GM11168 (cell line): Measurements from ENCODE around the gene PCNP.
"Not testable (repeated sequence)": the region's sequence is repeated elsewhere in the genome, so short reads cannot be mapped to it uniquely, and the experiment has no call there.

Experiments
- in situ Hi-C: fragments of 300-500 bp; cut with MboI; formaldehyde crosslinking; loops from one replicate; pipeline ENCODE4 v1.12.0; 2022; ENCODE audit warnings: low sequenced_read_pairs; ENCODE audit not compliant: unreplicated experiment

The PCNP gene, protein sequence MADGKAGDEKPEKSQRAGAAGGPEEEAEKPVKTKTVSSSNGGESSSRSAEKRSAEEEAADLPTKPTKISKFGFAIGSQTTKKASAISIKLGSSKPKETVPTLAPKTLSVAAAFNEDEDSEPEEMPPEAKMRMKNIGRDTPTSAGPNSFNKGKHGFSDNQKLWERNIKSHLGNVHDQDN

DNA sequence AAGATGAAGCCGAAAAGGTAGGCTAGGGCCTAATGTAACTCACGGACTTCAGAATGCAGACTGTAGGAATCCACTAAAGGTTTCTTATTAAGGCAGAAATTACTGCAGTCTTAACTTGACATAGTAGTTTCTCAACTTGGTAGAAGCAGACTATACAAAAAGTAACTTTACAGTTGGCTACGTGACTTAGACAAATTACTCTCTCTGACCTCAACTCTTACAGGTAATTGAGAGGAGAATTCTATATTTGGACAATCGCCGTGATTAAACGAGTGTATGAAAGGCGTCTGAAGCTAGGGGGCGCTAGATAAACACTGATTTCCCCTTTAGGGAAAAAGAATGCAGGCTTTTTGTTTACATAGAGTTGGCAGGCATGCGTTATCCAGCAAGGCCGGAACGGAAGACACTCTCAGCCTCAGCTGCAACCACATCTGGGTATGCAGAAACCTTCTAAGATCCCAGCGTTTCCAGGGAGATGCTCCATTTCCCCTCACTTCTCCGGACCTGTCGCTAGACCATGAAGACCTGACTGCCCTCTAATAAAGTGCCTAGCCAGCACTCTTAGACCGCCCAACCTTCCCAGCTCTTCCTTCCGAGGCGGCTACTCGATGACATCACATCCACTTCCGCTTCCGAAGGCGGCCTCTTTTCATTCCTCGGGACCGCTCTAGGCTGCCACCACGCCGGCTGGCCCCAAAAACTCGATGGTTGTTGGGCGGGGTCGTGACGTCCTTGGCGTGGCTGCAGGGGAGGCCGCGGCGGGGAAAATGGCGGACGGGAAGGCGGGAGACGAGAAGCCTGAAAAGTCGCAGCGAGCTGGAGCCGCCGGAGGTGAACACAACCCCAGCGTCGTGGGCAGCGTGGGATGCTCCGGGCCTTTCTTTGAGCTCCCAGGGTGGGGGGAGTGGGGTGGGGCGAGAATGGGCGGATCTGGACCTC, at the start of gene PCNP:
TSS of gene PCNP (plus strand) at position 732 of the 939 bp plus-strand sequence. CDS start at position 768, 36 bp downstream.
- in situ Hi-C loops, result no loop called here

DNA sequence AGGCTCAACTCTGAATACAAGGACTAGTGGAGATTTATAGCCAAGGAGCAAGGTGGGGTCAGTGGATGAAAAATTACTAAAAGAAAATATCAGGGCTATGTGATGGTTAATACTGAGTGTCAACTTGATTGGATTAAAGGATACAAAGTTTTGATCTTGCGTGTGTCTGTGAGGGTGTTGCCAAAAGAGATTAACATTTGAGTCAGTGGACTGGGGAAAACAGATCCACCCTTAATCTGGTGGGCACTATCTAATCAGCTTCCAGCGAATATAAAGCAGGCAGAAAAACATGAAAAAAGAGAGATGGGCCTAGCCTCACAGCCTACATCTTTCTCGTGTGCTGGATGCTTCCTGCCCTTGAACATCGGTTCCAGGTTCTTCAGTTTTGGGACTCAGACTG, 46.5 kb upstream of the PCNP start:
- in situ Hi-C loops, result no loop called here

DNA sequence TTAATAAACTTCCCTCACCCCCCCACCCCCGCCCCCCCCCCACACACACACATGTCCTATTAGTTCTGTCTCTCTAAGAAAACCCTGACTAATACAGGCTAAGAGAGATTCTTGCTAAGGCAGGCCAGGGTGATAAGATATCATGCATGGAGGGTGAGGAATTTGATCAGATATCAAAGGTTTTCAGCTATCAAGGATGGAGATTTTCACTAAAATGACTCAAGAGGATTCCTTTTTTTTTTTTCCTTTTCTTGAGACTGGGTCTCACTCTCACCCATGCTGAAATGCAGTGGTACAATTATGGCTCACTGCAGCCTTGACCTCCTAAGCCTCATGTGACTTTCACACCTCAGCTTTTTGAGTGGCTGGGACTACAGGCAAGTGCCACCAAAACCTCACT, 46.1 kb upstream of the PCNP start:
- in situ Hi-C loops, result no loop called here

DNA sequence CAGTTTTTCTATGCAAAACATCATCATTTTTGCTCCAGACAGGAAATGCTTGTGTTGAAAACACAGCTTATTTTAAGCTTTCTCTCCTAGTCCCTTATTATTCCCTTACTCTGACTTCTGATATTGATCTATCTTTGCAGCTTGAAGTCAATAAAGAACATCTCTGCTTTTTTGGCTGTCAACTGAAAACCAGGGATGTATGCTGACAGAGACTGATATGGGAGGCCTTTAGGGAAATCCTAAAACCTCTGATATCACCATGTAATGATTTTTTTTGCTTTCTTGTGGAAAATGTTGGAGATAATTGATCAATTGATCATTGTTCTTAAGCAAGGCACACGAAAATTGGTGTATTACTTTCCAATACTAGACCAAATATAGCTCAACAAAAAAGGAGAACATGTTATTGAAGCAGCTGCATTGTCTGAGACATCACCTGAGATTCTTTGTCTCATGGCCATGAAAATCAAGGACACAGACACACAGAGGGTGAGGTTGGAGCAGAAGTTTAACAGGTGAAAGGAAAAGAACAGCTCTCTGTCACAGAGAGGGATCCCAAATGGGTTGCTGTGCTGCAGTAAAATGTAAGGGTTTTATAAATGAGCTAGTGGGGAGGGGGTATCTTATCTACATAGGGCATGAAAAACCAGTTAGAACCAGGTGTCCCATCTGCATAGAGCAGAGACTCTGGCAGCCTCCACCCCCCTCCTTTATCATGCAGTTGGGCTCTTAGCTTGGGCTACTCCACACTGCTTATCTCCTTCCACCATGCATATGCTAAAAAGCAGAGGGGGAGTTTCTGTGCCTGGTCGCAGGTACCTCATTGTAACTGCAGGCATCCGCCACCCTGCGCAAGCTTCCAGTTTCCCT, 43.9 kb upstream of the PCNP start:
- in situ Hi-C loops, result no loop called here

DNA sequence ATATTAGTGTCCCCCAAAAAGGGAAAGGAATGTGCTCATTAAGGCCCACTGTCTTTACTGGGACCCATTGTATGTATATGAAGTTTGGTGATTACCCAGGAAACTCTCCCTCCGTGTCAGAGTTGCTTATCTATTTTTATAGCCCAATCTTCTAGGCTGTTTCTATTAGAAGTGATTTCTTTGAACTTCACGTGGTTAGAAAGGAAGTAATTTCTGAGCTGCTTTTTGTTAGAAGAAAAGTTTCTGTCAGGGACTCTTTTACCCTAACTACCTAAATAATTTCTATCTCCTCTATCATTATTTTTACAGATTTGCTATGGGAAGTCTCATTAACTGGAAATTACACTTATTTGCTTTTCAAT, 43.3 kb upstream of the PCNP start:
- in situ Hi-C loops, result no loop called here

DNA sequence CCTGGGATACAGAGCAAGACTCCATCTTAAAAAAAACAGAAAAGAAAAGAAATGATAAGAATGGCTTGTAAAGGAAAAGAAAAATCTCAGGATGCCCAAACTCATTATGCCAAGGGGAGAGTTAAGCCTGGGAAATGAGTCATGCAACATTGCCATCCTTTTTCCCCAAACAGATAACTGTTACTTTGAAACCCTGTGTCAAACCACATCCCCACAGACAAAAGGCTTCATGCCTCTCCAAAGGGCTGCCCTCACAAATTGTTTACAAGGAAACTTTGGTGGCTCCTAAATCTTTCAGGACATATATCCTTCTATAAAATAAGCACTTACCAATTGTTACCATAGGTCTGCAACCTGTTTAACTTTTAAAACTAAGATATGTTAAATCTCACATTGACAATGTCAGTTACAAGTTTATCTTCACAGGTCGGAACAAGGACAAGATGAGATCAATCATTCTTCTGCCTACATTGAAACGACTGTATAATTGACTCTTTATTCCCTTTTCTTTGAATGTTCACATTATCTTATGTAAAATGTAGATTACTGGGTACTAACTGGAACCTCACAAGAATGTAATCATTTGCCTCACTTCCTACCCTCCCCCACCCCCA, 42.4 kb upstream of the PCNP start:
- in situ Hi-C loops, result no loop called here

DNA sequence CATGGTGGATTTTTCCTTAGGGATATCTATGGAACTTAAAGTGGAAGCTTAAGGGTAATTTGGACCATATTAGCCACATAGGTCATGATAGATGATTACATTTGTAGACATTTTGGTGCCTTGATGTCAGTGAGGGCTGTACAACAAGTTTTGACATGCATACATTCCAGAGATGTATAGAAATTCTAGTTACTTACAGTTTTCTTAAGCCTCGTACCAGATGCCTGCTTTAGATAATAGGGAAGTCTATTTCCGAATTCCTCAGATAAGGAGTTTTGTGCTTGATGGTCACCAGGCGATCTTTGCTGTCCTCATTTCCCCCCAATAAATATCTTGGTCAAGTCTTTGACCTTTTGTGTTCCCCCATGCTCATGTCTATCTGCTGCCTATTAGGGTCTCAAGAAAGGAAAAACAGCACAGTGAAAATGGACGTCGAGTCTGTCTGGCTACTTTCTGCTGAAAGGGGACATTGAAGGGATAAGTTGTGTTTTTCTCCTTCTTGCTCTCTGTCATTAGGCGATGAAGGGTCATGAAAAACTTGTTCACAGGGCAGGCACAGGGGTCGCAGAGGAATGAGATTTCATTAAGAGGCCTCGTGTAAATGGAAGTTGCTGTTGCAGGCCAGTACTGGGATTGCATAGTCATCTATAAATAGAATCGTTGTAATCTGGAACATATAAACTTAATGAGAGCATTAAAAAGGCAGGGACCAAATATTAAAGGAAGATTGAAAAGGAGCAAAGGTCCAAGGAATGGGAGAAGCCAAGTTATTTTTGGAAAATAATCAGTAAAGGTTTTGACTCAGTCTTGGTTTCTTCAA, 41.0 kb upstream of the PCNP start:
- in situ Hi-C loops, result no loop called here

DNA sequence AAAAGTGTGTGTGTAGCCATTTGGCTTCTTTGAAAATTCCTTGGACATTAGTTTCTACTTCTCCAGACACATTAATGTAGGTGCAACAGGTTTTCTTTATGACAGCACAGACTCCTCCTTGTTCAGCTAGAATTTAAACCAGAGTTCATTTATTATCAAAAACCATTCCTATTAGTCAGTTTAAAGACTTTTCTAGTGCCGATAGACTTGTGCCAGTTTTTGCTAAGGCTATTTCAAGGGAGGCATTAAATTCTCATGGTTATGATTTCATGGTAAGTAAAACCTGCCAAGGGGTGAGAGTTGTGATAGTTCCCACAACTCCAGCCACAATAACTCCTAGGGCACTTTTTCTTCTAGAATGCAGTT, 40.4 kb upstream of the PCNP start:
- in situ Hi-C loops, result no loop called here

DNA sequence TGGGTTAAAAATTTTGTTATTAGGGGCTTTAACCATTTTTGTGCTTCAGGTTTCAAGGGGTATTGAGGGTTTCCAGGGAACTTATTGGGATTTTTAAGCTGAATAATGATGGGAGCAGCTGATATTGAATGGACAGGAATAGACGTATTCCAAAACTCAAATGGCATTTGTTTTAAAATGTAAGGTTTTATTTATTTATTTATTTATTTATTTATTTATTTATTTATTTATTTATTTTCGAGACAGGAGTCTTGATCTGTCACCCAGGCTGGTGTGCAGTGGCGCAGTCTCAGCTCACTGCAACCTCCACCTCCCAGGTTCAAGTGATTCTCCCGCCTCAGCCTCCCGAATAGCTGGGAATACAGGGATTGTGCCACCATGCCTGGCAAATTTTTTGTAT, 38.8 kb upstream of the PCNP start:
- in situ Hi-C loops, result no loop called here

DNA sequence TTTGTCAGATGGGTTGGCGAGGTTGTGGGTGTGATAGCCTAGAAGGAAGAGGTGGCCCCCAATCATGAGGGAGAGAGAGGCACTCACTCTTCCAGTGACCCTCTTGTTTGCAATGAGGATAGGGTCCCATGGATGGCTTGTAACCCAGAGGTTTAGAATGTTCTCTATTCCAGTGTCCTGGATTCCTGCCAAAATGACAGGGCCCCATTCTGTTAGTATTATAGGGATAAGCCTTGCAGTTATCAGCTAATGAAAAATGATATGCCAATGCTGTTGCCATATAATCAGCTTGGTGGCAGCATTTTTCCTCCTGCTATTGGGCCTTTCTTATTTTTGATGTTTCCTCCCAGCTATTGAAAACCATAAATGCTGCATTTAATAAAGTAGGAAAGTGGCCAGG, 37.7 kb upstream of the PCNP start:
- in situ Hi-C loops, result no loop called here

DNA sequence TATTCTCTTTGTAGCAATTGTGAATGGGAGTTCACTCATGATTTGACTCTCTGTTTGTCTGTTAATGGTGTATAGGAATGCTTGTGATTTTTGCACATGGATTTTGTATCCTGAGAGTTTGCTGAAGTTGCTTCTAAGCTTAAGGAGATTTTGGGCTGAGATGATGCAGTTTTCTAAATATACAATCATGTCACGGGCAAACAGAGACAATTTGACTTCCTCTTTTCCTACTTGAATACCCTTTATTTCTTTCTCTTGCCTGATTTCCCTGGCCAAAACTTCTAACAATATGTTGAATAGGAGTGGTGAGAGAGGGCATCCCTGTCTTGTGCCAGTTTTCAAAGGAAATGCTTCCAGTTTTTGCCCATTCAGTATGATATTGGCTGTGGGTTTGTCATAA, 37.0 kb upstream of the PCNP start:
- in situ Hi-C loops, result not testable (repeated sequence)

DNA sequence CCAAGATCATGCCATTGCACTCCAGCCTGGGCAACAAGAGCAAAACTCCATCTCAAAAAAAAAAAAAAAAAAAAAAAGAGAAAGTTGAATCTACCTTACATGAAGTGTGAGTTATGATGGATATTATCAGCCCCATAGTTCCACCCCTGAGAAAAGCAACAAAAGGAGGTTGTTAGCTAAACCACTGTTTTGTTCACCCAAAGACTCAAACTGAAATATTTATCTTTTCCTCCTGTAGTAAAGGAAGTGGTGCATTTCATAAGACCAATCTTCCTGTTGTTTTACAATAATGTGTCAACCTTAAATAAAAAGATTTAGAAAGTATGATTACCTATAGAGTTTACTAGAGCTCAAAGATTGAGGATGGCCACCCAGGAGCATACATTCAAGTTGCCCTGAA, 31.0 kb upstream of the PCNP start:
- in situ Hi-C loops, result no loop called here

DNA sequence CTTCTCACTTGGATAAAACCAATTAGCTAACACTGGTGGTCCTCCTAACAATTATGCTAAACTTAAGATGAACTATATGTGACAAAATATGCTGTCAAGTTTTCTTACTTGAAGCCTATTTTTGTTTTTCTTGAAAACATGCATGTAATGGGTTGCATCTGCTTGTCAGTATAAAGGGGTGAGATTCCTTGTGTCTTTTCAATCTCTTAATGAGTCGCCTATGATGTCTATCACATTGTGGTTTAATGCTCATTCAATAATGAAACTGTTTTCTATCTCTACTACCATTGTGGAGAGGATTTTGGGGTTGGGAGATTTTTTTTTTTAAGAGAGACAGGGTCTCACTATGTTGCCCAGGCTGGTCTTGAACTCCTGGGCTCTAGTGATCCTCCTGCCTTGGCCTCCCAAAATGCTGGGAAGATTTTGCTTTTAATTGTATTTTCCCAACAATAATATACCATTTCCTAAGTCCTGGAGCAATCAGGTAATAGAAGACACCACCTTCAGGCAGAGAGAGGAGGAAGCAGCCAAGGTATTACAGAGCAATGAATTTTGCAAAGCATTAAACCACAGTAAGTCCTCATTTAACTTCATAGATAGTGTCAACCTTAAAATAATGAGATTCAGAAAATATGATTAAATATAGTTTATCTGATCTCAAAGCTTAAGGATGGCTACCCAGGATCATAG, 29.7 kb upstream of the PCNP start:
- in situ Hi-C loops, result no loop called here

DNA sequence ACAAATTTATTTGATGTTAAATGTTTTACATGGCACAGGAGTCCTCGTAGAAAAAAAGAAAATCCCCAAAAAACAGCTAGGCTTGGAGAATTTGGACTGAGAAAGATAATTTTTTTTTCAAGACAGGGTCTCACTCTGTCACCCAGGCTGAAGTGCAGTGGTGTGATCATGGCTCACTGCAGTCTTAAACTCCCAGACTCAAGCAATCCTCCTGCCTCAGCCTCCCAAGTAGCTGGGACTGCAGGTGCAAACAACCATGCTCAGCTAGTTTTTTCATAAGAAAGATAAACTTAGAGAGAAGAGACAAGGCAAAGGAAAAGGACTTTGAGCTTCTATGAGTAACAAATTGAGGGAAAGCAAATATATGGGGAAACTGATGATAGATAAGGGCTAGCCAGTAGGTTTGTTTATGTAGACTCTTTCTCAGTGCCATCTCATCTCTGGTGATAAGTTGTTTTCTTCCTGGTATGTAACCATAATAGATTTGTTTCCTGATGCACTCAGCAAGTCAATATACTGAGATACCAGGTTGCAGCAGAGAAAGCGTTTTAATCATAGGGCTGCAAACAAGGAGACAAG, 25.4 kb upstream of the PCNP start:
- in situ Hi-C loops, result no loop called here

DNA sequence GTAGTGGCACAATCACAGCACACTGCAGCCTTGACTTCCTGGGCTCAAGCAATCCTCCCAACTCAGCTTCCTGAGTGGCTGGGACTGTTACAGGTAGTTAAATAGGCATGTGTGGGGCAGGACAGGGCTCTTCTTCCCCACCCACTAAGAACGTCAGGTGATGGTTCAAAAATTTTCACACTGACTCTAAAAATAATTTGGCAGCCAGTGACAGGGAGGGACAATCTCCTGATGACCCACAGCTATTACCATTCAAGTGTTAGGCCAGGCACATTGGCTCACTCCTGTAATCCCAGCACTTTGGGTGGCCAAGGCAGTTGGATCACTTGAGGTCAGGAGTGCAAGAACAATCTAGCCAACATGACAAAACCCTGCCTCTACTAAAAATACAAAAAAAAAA, 24.5 kb upstream of the PCNP start:
- in situ Hi-C loops, result no loop called here

DNA sequence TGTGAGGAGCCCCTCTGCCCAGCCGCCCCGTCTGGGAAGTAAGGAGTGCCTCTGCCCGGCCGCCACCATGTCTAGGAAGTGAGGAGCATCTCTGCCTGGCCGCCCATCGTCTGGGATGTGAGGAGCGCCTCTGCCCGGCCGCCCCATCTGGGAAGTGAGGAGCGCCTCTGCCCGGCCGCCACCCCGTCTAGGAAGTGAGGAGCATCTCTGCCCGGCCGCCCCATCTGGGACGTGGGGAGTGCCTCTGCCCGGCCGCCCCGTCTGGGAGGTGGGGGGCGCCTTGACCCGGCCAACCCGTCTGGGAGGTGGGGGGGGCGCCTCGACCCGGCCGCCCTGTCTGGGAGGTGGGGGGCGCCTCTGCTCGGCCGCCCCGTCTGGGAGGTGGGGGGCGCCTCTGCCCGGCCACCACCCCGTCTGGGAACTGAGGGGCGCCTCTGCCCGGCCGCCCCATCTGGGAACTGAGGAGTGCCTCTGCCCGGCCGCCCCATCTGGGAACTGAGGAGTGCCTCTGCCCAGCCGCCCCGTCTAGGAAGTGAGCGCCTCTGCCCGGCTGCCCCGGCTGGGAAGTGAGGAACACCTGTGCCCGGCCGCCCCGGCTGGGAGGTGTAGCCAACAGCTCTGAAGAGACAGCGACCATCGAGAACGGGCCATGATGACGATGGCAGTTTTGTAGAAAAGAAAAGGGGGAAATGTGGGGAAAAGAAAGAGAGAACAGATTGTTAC, 22.5 kb upstream of the PCNP start:
- in situ Hi-C loops, result not testable (repeated sequence)

DNA sequence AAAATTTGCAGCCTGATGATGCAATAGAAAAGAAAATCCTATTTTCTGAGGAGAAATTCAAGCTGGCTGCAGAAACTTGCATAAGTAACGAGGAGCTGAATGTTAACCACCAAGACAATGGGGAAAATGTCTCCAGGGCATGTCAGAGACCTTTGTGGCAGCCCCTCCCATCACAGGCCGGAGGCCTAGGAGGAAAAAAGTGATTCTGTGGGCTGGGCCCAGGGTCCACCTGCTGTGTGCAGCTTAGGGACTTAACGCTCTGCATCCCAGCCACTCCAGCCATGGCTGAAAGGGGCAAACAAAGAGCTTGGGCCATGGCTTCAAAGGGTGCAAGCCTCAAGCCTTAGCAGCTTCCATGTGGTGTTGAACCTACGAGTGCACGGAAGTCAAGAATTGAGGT, 20.6 kb upstream of the PCNP start:
- in situ Hi-C loops, result not testable (repeated sequence)

DNA sequence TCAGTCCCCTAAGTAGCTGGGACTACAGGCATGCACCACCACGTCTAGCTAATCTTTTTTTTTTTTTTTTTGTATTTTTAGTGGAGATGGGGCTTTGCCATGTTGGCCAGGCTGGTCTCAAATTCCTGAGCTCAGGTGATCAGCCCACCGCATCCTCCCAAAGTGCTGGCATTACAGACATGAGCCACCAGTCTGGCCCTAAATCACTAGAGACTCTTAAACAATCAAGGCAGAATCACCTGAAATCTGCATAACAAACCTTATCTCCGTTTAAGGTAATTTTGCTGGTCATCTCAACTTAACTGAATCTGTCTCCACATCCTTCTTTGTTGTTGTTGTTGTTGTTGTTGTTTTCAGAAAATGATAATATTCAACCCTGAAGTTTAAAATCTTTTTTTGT, 17.9 kb upstream of the PCNP start:
- in situ Hi-C loops, result no loop called here
